Activated naive CD4-positive, alpha-beta T cell treated with anti-CD3 and anti-CD28 coated beads, Interleukin-2, amount 10 ng/mL, durations not matched to agents 7 days and 5 days (primary cell): ENCODE data around the gene CAPN5.
"Not testable (repeated sequence)": the region's sequence is repeated elsewhere in the genome, so short reads cannot be mapped to it uniquely, and the experiment has no call there.

Experiments used
- CTCF ChIA-PET: fragments of 350-600 bp; sonication (Branson Sonifier 250); formaldehyde crosslinking; loops from one replicate; lab custom pipeline; 2021; ENCODE audit warnings: antibody characterized with exemption; lab: Charles Lee
- DNase-seq: peaks from one replicate; pipeline ENCODE4 v3.0.0-alpha.2; 2020
- H3K27ac Mint-ChIP-seq: one replicate; pipeline ENCODE4 v1.8.0; 2021; ENCODE audit warnings: mild to moderate bottlenecking, moderate library complexity, mixed read lengths
- H3K27me3 Mint-ChIP-seq: one replicate; pipeline ENCODE4 v1.8.0; 2021; ENCODE audit warnings: mild to moderate bottlenecking, mixed read lengths
- H3K36me3 Mint-ChIP-seq: one replicate; pipeline ENCODE4 v1.8.0; 2021; ENCODE audit warnings: mixed read lengths
- H3K4me1 Mint-ChIP-seq: one replicate; pipeline ENCODE4 v1.8.0; 2021; ENCODE audit warnings: mixed read lengths
- H3K4me3 Mint-ChIP-seq: one replicate; pipeline ENCODE4 v1.8.0; 2021; ENCODE audit warnings: mild to moderate bottlenecking, moderate library complexity, mixed read lengths
- H3K9me3 Mint-ChIP-seq: one replicate; pipeline ENCODE4 v1.8.0; 2021; ENCODE audit warnings: mixed read lengths

The CAPN5 gene

GRCh38 chr11:77047928-77048446, 18.8 kb upstream of the CAPN5 start:
- not testable (repeated sequence) for H3K9me3 Mint-ChIP-seq, H3K4me3 Mint-ChIP-seq, H3K27ac Mint-ChIP-seq, DNase-seq, H3K36me3 Mint-ChIP-seq
- CTCF ChIA-PET, result interaction anchor here (0.7 to 8.9 kb wide), 17 partner anchors 15 to 324 kb away, joined by 3 to 152 read pairs (median 5); no protein-coding TSS in a partner anchor
- Mint-ChIP-seq H3K4me1 (peaks cover 16% of the 10 kb centered on the region), H3K27me3 (peaks cover 17% of the 10 kb centered on the region)

GRCh38 chr11:77049026-77049425, 17.7 kb upstream of the CAPN5 start:
- Mint-ChIP-seq H3K4me3 (no peak overlapping the region), H3K36me3 (no peaks in the 10 kb centered on the region), H3K4me1 (peaks cover 16% of the 10 kb centered on the region), H3K9me3 (no peaks in the 10 kb centered on the region), H3K27ac (no peak overlapping the region), H3K27me3 (peaks cover 17% of the 10 kb centered on the region)
- CTCF ChIA-PET, result interaction anchor here (0.8 to 8.9 kb wide), 5 partner anchors 34 to 64 kb away, joined by 3 to 152 read pairs (median 7); no protein-coding TSS in a partner anchor
- DNase-seq, result no peak

- no peak for DNase-seq
- Mint-ChIP-seq H3K4me3 (no peak overlapping the region), H3K4me1 (peaks cover 7% of the 10 kb centered on the region), H3K27me3 (peaks cover 4% of the 10 kb centered on the region), H3K36me3 (no peaks in the 10 kb centered on the region), H3K9me3 (peaks cover 8% of the 10 kb centered on the region), H3K27ac (no peak overlapping the region)
- CTCF ChIA-PET, result interaction anchor here (1.3 to 8.9 kb wide), 3 partner anchors 11 to 131 kb away, joined by 4 to 152 read pairs (median 10); no protein-coding TSS in a partner anchor
Observed at GRCh38 chr11:77051511-77051910, 15.3 kb upstream of the CAPN5 start.

GRCh38 chr11:77052518-77052917, 14.3 kb upstream of the CAPN5 start:
- peaks cover 1% of the 10 kb centered on the region for H3K4me1 Mint-ChIP-seq
- DNase-seq, result no peak
- CTCF ChIA-PET, result interaction anchor here (0.9 to 8.9 kb wide), 4 partner anchors 10 to 132 kb away, joined by 3 to 152 read pairs (median 7); no protein-coding TSS in a partner anchor
- H3K9me3 Mint-ChIP-seq, result peaks cover 13% of the 10 kb centered on the region
- peaks cover 4% of the 10 kb centered on the region for H3K27me3 Mint-ChIP-seq
- H3K36me3 Mint-ChIP-seq, result no peaks in the 10 kb centered on the region
- no peak overlapping the region for H3K4me3 Mint-ChIP-seq
- no peak overlapping the region for H3K27ac Mint-ChIP-seq

GRCh38 chr11:77053217-77054015, 13.4 kb upstream of the CAPN5 start:
- Mint-ChIP-seq H3K4me3 (no peak overlapping the region), H3K4me1 (no peaks in the 10 kb centered on the region), H3K36me3 (no peaks in the 10 kb centered on the region), H3K27ac (no peak overlapping the region), H3K9me3 (peaks cover 13% of the 10 kb centered on the region), H3K27me3 (peaks cover 8% of the 10 kb centered on the region)
- CTCF ChIA-PET, result interaction anchor here (0.9 to 8.9 kb wide), 4 partner anchors 37 to 133 kb away, joined by 3 to 152 read pairs (median 8); no protein-coding TSS in a partner anchor
- no peak for DNase-seq

- no peaks in the 10 kb centered on the region for H3K4me1 Mint-ChIP-seq
- peaks cover 15% of the 10 kb centered on the region for H3K27me3 Mint-ChIP-seq
- no peak for DNase-seq
- H3K36me3 Mint-ChIP-seq, result no peaks in the 10 kb centered on the region
- peaks cover 13% of the 10 kb centered on the region for H3K9me3 Mint-ChIP-seq
- no peak overlapping the region for H3K4me3 Mint-ChIP-seq
- no peak overlapping the region for H3K27ac Mint-ChIP-seq
- CTCF ChIA-PET, result interaction anchor here (1.4 to 8.9 kb wide), 2 partner anchors 36 to 42 kb away, joined by 5 to 152 read pairs; no protein-coding TSS in a partner anchor
Observed at GRCh38 chr11:77054084-77054483, 12.7 kb upstream of the CAPN5 start.

- H3K36me3 Mint-ChIP-seq, result no peaks in the 10 kb centered on the region
- CTCF ChIA-PET, result interaction anchor here (0.7 to 8.9 kb wide), 3 partner anchors 8 to 35 kb away, joined by 3 to 152 read pairs (median 3); no protein-coding TSS in a partner anchor
- no peak for DNase-seq
Observed at GRCh38 chr11:77055101-77055561, 11.6 kb upstream of the CAPN5 start.

GRCh38 chr11:77055913-77056312, 10.9 kb upstream of the CAPN5 start:
- Mint-ChIP-seq H3K4me1 (no peaks in the 10 kb centered on the region), H3K27me3 (peaks cover 20% of the 10 kb centered on the region), H3K4me3 (no peak overlapping the region), H3K36me3 (no peaks in the 10 kb centered on the region), H3K9me3 (peaks cover 13% of the 10 kb centered on the region), H3K27ac (no peak overlapping the region)
- DNase-seq, result no peak
- CTCF ChIA-PET, result interaction anchor here (1.2 kb wide), 1 partner anchor 16 kb away, joined by 3 read pairs; no protein-coding TSS in a partner anchor

More at GRCh38 chr11:77055101-77055561, 11.6 kb upstream of the CAPN5 start:
- Mint-ChIP-seq H3K9me3 (peaks cover 13% of the 10 kb centered on the region), H3K27ac (no peak overlapping the region), H3K27me3 (peaks cover 15% of the 10 kb centered on the region), H3K4me3 (no peak overlapping the region), H3K4me1 (no peaks in the 10 kb centered on the region)

GRCh38 chr11:77056814-77057402, 9.9 kb upstream of the CAPN5 start:
- no peaks in the 10 kb centered on the region for H3K36me3 Mint-ChIP-seq
- no peak overlapping the region for H3K27ac Mint-ChIP-seq
- CTCF ChIA-PET, result no interaction called here
- DNase-seq, result no peak
- H3K9me3 Mint-ChIP-seq, result peaks cover 13% of the 10 kb centered on the region
- no peaks in the 10 kb centered on the region for H3K4me1 Mint-ChIP-seq
- H3K27me3 Mint-ChIP-seq, result peaks cover 22% of the 10 kb centered on the region
- H3K4me3 Mint-ChIP-seq, result no peak overlapping the region

- no peak for DNase-seq
- CTCF ChIA-PET, result interaction anchor here (0.6 kb wide), 1 partner anchor 138 kb away, joined by 3 read pairs; no protein-coding TSS in a partner anchor
- Mint-ChIP-seq H3K27me3 (peaks cover 30% of the 10 kb centered on the region), H3K27ac (no peak overlapping the region), H3K4me3 (no peak overlapping the region), H3K9me3 (peaks cover 13% of the 10 kb centered on the region), H3K36me3 (no peaks in the 10 kb centered on the region), H3K4me1 (no peaks in the 10 kb centered on the region)
Observed at GRCh38 chr11:77057938-77058474, 8.8 kb upstream of the CAPN5 start.

GRCh38 chr11:77058900-77059299, 7.9 kb upstream of the CAPN5 start:
- no peaks in the 10 kb centered on the region for H3K36me3 Mint-ChIP-seq
- H3K4me1 Mint-ChIP-seq, result no peaks in the 10 kb centered on the region
- no peak for DNase-seq
- CTCF ChIA-PET, result no interaction called here
- H3K4me3 Mint-ChIP-seq, result no peak overlapping the region
- H3K27me3 Mint-ChIP-seq, result peaks cover 39% of the 10 kb centered on the region
- peaks cover 13% of the 10 kb centered on the region for H3K9me3 Mint-ChIP-seq
- H3K27ac Mint-ChIP-seq, result no peak overlapping the region

- CTCF ChIA-PET, result no interaction called here
- Mint-ChIP-seq H3K36me3 (no peaks in the 10 kb centered on the region), H3K4me3 (no peak overlapping the region), H3K4me1 (no peaks in the 10 kb centered on the region), H3K9me3 (peaks cover 13% of the 10 kb centered on the region), H3K27ac (no peak overlapping the region), H3K27me3 (peaks cover 47% of the 10 kb centered on the region)
- no peak for DNase-seq
Observed at GRCh38 chr11:77059806-77060205, 7.0 kb upstream of the CAPN5 start.

- no peak overlapping the region for H3K4me3 Mint-ChIP-seq
- H3K36me3 Mint-ChIP-seq, result no peaks in the 10 kb centered on the region
- no peak for DNase-seq
- H3K27ac Mint-ChIP-seq, result no peak overlapping the region
- peaks cover 51% of the 10 kb centered on the region for H3K27me3 Mint-ChIP-seq
- CTCF ChIA-PET, result no interaction called here
- H3K4me1 Mint-ChIP-seq, result no peaks in the 10 kb centered on the region
- peaks cover 12% of the 10 kb centered on the region for H3K9me3 Mint-ChIP-seq
Observed at GRCh38 chr11:77060234-77060633, 6.5 kb upstream of the CAPN5 start.

- H3K27ac Mint-ChIP-seq, DNase-seq, CTCF ChIA-PET: not testable (repeated sequence)
Observed at GRCh38 chr11:77061258-77061657, 5.5 kb upstream of the CAPN5 start.

More at GRCh38 chr11:77061258-77061657, 5.5 kb upstream of the CAPN5 start:
- H3K4me1 Mint-ChIP-seq, H3K36me3 Mint-ChIP-seq, H3K9me3 Mint-ChIP-seq, H3K4me3 Mint-ChIP-seq: not testable (repeated sequence)
- H3K27me3 Mint-ChIP-seq, result peaks cover 56% of the 10 kb centered on the region
